Fibroblast of mammary gland (primary cell): ENCODE data around the gene PBRM1.

Source experiments
- DNase-seq: peaks from one replicate; pipeline ENCODE4 v3.0.0-alpha.2; 2010; ENCODE audit warnings: low read depth
- H3K4me3 ChIP-seq: 2 replicates; pipeline ENCODE4 v1.5.1; 2011; ENCODE audit warnings: low read depth, mild to moderate bottlenecking, low read length, moderate library complexity; ENCODE audit not compliant: control insufficient read depth
- TF ChIP-seq, protein P1 (sequence below): conservative IDR thresholded peaks from 2 replicates; pipeline ENCODE4 v1.5.1; 2011; ENCODE audit warnings: low read depth, low read length, inconsistent platforms; ENCODE audit not compliant: control insufficient read depth, insufficient read depth

Gene PBRM1

DNA sequence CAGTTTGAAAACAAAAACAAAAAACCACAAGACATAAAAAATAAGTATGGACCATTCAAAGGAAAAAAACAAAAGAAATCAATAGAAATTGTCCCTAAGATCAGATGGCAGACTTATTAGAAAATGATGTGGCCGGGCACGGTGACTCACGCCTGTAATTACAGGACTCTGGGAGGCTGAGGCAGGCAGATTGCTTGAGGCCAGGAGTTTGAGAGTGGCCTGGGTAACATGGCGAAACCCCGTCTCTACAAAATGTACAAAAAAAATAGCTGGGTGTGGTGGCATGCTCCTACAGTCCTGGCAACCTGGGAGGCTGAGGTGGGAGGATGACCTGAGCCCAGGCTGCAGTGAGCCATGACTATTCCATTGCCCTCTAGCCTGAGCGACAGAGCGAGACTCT is 36.8 kb upstream of the PBRM1 start:
- no peak overlapping the region for H3K4me3 ChIP-seq
- DNase-seq = no peak
- TF ChIP-seq, protein P1, sequence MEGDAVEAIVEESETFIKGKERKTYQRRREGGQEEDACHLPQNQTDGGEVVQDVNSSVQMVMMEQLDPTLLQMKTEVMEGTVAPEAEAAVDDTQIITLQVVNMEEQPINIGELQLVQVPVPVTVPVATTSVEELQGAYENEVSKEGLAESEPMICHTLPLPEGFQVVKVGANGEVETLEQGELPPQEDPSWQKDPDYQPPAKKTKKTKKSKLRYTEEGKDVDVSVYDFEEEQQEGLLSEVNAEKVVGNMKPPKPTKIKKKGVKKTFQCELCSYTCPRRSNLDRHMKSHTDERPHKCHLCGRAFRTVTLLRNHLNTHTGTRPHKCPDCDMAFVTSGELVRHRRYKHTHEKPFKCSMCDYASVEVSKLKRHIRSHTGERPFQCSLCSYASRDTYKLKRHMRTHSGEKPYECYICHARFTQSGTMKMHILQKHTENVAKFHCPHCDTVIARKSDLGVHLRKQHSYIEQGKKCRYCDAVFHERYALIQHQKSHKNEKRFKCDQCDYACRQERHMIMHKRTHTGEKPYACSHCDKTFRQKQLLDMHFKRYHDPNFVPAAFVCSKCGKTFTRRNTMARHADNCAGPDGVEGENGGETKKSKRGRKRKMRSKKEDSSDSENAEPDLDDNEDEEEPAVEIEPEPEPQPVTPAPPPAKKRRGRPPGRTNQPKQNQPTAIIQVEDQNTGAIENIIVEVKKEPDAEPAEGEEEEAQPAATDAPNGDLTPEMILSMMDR = no peak

DNA sequence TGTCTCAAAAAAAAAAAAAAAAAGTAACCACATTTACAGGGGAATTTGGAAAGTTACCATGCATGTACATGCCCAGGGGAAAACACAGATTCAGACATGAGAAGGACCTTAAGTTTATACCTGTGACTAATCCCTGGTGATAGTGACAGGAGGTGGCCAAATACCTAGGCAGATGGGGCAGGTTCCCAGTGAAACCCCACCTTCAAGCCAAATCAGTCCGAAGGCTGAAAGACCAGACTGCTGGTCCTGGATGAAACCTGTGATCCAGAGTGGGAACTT is 36.0 kb upstream of the PBRM1 start:
- no peak for DNase-seq
- TF ChIP-seq, protein P1 = no peak
- H3K4me3 ChIP-seq = no peak overlapping the region

DNA sequence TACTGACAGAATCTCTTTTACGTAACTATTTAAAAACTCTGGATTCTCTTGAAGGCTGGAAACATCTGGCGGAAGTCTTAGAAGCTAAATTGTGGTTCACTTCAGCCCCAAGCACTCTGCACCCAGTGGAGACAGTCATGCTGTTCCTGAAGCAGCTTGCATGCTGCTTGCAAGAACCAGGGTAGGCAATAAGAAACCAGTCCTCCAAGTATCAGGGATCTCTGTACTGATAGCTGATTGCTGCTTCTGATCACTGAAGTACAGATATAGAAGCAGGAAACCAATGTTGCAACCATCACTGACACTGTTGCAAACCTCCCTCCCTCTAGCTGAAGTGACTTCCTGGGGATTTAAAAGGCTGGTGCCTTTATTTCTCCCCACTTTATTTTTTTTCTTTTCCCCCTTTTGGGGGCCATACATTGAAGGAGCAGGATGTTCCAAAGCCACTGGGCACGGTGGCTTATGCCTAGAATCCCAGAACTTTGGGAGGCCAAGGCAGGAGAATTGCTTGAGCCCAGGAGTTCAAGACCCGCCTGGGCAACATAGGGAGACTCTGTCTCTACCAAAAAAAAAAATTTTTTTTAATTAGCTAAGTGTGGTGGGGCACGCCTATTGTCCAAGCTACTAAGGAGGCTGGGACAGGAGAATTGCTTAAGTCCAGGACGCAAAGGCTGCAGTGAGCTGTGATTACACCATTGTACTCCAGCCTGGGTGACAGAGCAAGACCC is 35.5 kb upstream of the PBRM1 start:
- DNase-seq = no peak
- no peak overlapping the region for H3K4me3 ChIP-seq
- TF ChIP-seq, protein P1 = no peak

DNA sequence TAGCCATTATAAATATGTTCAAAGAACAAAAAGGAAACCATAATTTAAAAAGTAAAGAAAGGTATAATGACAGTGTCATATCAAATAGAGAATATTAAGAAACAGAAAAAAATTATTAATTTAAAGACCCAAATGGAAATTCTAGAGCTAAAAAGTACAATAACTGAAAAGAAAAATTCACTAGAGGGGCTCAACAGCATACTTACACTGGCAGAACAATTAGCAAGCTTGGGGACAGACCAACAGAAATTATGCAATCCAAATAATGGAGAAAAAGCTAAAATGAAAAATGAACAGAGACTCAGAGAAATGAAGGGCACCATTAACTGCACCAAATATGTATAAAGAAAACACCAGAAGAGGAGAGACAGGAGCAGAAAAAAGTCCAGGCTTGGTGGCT is 33.9 kb upstream of the PBRM1 start:
- no peak for DNase-seq
- no peak overlapping the region for H3K4me3 ChIP-seq
- TF ChIP-seq, protein P1 = no peak

DNA sequence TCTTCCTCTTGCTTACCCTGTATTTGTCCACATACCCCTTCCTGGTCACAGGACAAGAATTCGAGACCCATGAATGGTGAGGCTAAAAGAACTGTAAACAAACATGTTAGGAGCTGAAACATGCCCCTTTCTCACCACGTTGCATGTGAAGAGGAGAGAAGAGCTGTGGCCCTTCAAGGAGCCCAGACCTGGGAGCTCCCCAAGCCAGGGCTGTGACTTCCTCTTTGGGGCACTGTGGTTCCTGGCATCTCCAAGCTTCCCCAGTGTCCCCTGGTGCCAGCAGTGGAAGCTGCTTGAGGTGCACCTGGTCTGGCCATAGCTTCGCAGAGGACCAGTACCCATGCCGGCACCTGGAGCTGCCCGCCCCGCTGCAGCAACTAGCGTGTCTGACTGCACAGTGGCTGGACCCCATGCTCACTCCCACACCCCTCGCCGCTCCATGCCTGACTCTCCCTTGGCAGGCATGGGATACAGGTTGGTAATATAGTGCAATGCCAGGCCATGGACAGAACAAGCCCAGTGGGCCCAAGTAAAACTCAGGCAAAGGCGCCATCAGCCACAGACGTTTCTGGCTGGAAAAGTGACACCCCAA is 30.1 kb upstream of the PBRM1 start:
- TF ChIP-seq, protein P1 = no peak
- no peak overlapping the region for H3K4me3 ChIP-seq

DNA sequence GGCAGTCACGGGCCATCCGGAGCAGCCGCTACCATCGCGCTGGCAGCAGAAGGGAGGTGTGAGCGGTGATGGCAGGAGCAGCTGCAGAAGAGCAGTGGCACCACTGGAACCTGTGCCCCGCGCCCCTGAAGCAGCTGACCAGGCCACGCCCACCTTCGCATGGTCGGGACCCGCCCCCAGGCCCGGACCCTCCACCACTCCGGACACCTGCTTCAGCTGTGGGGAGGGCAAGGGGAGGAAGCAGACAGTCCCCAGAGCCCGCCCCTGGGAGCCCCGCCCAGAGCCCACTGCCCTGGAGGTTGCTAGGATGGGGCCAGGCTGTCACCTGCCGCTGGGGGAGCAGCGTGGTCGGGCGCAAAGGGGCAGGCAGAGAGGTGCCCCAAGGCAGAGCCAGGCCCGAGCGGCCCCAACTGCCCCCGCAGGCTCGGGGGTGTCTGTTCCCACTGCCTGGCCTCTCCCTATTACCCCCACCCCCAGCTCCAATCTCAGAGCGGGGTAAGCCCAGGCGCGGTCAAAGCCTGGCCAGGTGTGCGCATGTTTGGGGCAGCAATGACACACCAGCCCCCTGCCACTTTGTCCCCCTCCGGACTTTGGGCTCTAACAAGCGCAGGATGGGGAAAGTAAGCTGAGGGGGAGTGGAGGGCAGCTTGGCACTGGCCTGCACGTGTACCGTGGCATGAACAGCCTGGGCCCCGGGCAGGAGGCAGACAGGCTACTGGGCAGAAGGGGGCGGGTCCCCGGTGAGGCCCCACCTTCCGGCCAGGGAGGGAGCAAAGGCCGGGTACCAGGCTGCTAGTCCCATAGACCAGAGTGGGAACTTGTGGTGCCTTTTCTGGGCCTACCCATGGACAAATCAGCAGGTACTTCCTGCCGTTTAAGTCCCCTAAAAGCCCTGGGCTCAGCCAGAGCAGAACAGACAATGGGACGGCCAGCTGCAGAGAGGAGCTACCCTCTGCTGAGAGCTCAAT is 28.9 kb upstream of the PBRM1 start:
- no peak overlapping the region for H3K4me3 ChIP-seq
- DNase-seq = no peak
- TF ChIP-seq, protein P1 = no peak

More for the DNA sequence above, 30.1 kb upstream of the PBRM1 start:
- DNase-seq = no peak
